ENCODE measurements around the gene FAM83G.

DNA sequence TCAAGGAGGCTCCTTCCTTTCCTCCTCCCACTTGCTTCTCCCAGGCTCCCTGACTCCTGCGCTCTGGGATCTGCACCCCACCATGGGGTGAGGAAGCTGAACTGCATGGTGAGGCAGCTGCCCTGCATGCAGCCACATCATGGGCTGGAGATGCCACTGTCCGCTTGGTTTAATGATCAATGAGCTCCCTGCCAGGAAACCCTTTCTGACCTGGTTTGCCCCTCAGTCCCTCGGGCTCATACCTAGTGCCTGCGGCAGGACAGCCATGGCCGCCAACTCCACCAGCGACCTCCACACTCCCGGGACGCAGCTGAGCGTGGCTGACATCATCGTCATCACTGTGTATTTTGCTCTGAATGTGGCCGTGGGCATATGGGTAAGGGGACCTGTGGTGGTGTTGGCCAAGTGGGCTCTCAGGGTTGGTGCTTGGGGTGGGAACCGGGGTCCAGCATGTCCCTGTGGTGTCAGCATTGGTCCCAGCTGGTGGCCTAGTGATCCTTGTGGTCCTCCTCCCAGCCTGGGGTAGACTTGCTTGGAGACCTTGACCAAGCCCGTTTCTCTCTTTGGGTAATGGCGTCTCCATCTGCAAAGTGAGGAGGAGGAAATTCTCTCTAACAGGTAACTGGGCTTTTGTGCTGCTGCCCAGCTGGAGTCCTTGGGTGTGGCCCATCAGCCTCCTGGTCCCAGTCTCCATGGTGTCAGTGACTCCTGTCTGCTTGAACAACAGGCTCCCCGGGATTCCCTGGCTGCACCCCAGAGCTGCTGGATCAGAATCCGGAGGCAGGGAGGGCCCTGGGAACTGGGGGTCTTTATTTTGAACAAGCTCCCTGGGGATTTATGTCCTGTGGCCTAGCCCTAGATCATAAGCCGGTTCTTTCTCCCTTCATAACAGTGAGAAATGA lies 52.4 kb downstream of the FAM83G start, which contains the start of gene SLC5A10:
- TF ChIP-seq JUND (IDR thresholded peaks at IDR 0.05) (no peak), YY1 (IDR thresholded peaks at IDR 0.05; ENCODE audit: low read depth) (no peak), POLR2AphosphoS5 (IDR thresholded peaks at IDR 0.05; ENCODE audit: low read depth, low read length) (no peak), SIN3A (IDR thresholded peaks at IDR 0.05; ENCODE audit: borderline replicate concordance, low read depth, low read length) (no peak), EZH2phosphoT487 (IDR thresholded peaks at IDR 0.05; ENCODE audit: borderline replicate concordance, low read depth) (no peak), NRF1 (IDR thresholded peaks at IDR 0.05; ENCODE audit: low read depth, low read length) (no peak), ELF1 (IDR thresholded peaks at IDR 0.05) (no peak), SMC3 (IDR thresholded peaks at IDR 0.05; ENCODE audit: low read depth, low read length) (no peak)
- TF ChIP-seq, protein P1, sequence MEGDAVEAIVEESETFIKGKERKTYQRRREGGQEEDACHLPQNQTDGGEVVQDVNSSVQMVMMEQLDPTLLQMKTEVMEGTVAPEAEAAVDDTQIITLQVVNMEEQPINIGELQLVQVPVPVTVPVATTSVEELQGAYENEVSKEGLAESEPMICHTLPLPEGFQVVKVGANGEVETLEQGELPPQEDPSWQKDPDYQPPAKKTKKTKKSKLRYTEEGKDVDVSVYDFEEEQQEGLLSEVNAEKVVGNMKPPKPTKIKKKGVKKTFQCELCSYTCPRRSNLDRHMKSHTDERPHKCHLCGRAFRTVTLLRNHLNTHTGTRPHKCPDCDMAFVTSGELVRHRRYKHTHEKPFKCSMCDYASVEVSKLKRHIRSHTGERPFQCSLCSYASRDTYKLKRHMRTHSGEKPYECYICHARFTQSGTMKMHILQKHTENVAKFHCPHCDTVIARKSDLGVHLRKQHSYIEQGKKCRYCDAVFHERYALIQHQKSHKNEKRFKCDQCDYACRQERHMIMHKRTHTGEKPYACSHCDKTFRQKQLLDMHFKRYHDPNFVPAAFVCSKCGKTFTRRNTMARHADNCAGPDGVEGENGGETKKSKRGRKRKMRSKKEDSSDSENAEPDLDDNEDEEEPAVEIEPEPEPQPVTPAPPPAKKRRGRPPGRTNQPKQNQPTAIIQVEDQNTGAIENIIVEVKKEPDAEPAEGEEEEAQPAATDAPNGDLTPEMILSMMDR (IDR thresholded peaks at IDR 0.05), result peak; percentile 34
- TF ChIP-seq, protein P2, sequence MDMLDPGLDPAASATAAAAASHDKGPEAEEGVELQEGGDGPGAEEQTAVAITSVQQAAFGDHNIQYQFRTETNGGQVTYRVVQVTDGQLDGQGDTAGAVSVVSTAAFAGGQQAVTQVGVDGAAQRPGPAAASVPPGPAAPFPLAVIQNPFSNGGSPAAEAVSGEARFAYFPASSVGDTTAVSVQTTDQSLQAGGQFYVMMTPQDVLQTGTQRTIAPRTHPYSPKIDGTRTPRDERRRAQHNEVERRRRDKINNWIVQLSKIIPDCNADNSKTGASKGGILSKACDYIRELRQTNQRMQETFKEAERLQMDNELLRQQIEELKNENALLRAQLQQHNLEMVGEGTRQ (IDR thresholded peaks at IDR 0.05; ENCODE audit: borderline replicate concordance, low read depth, low read length), result no peak
- TF ChIP-seq, protein P3, sequence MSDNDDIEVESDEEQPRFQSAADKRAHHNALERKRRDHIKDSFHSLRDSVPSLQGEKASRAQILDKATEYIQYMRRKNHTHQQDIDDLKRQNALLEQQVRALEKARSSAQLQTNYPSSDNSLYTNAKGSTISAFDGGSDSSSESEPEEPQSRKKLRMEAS (IDR thresholded peaks at IDR 0.05; ENCODE audit: low read depth), result no peak
- TF ChIP-seq, protein P4, sequence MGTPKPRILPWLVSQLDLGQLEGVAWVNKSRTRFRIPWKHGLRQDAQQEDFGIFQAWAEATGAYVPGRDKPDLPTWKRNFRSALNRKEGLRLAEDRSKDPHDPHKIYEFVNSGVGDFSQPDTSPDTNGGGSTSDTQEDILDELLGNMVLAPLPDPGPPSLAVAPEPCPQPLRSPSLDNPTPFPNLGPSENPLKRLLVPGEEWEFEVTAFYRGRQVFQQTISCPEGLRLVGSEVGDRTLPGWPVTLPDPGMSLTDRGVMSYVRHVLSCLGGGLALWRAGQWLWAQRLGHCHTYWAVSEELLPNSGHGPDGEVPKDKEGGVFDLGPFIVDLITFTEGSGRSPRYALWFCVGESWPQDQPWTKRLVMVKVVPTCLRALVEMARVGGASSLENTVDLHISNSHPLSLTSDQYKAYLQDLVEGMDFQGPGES (IDR thresholded peaks at IDR 0.05; ENCODE audit: low read depth, low read length), result no peak

Data from SK-N-SH (cell line).